H7 (cell line): Measurements from ENCODE around the gene PCBP3. TPM values are rescaled to one million over a fixed set of nuclear protein-coding genes. Genes with fewer than 3 reads are reported as not detected.

Experiments
- DNase-seq: peaks from one replicate; pipeline ENCODE4 v3.0.0; 2012
- H3K27me3 ChIP-seq: 2 replicates; pipeline ENCODE4 v1.6.0; 2011; ENCODE audit warnings: mild to moderate bottlenecking, low read length; ENCODE audit not compliant: control insufficient read depth, insufficient read depth
- H3K36me3 ChIP-seq: replicated peaks from 2 replicates; pipeline ENCODE4 v1.5.1; 2011; ENCODE audit warnings: low read length; ENCODE audit not compliant: control insufficient read depth, insufficient read depth
- H3K4me3 ChIP-seq: 2 replicates; pipeline ENCODE4 v1.5.1; 2011; ENCODE audit warnings: low read depth, mild to moderate bottlenecking, control low read depth, low read length, moderate library complexity; ENCODE audit not compliant: insufficient read depth
- total RNA-seq: library from RNA; depleted of rRNA; stranded (reverse); fragments of >200 nt; shearing (Covaris generic); gene quantifications from 2 replicates; pipeline ENCODE4 v1.2.3, GENCODE V29; 2014

PCBP3 gene
- total RNA-seq, 1 experiment from 2014 or later: 1.8 TPM

GRCh38 chr21:45899317-45900033, 255.9 kb downstream of the PCBP3 start:
- Histone ChIP-seq H3K27me3 (no peaks in the 10 kb centered on the region), H3K4me3 (no peak overlapping the region), H3K36me3 (no peaks in the 10 kb centered on the region)
- peak; percentile 58 for DNase-seq

DNA sequence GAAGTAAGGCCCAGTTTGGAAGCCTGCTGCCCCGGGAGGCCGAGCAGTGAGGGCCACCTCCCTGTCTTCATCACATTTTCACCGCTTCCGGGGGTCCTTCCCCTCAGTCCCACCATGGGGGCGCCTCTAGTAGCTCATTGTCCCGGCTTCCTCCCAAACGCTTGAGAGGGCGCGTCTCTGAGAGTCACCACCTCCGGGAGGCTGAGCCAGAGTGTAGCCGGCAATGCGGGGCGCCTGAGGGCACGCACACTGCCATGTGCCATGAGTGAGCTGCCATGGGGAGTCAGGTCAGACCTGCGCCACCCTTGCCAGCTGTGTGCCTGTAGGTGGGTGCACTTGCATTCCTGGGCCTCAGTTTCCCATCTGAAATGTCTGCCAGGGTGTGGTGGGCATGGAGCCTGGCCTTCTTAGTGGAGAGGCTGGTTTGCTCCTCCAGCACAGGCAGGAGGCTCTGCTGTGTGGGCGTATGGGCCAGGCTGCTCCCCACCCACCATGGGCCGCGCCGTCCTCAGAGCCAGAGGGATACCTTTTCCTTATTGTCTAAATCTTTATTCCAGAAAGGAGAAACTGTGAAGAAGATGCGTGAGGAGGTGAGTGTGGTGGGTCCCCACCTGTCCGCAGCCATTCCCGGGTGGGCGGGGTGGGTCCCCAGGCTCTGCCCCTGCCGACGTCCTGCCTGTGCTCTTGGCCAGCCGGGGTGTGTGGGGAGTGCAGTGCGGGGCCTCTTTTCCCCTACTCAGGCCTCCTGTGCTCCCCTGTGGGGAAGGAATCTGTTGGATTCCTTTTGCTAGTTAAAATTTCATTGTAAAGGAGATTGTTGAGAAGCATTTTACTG, 256.7 kb downstream of the PCBP3 start:
- Histone ChIP-seq H3K27me3 (no peaks in the 10 kb centered on the region), H3K36me3 (no peaks in the 10 kb centered on the region), H3K4me3 (no peak overlapping the region)
- peak; percentile 64 for DNase-seq

- Histone ChIP-seq H3K4me3 (no peak overlapping the region), H3K27me3 (no peaks in the 10 kb centered on the region), H3K36me3 (no peaks in the 10 kb centered on the region)
- DNase-seq: peak; percentile 62
These were observed 257.7 kb downstream of the PCBP3 start for GRCh38 chr21:45901061-45901690.

GRCh38 chr21:45902292-45902995, 258.9 kb downstream of the PCBP3 start:
- DNase-seq: no peak
- H3K36me3 ChIP-seq: no peaks in the 10 kb centered on the region
- H3K4me3 ChIP-seq: no peak overlapping the region
- H3K27me3 ChIP-seq: no peaks in the 10 kb centered on the region

GRCh38 chr21:45905196-45905595, 261.7 kb downstream of the PCBP3 start:
- no peak overlapping the region for H3K4me3 ChIP-seq
- DNase-seq: no peak
- no peaks in the 10 kb centered on the region for H3K36me3 ChIP-seq
- no peaks in the 10 kb centered on the region for H3K27me3 ChIP-seq

DNA sequence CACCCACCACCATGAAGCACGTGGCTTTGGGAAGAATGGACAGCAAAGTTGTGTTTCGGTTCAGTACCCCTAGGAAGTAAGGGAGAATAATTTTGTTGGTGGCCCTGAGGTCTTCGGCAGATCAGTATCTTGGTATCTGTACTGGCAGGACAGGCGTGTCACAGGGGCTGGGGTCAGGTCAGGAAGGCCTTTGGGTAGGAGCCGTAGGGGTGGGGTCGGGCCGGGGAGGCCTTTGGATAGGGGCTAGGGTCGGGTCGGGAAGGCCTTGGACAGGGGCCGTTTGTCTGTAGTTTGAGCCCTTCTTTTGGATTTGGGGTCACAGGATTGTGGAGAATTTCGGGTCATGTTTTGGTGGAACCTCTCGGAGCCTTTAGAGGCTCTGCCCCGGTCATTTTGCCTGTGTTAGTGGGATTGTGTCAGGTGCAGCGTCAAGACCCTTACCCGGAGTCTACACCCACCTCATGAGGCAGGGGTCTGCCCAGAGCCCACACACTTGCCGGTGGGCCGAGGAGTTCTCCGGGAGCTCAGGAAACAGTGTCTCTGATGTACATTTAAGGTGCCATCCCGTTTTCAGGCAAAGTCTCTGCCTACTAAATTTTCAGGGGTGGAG, 262.8 kb downstream of the PCBP3 start:
- Histone ChIP-seq H3K4me3 (no peak overlapping the region), H3K27me3 (no peaks in the 10 kb centered on the region), H3K36me3 (no peaks in the 10 kb centered on the region)
- no peak for DNase-seq

DNA sequence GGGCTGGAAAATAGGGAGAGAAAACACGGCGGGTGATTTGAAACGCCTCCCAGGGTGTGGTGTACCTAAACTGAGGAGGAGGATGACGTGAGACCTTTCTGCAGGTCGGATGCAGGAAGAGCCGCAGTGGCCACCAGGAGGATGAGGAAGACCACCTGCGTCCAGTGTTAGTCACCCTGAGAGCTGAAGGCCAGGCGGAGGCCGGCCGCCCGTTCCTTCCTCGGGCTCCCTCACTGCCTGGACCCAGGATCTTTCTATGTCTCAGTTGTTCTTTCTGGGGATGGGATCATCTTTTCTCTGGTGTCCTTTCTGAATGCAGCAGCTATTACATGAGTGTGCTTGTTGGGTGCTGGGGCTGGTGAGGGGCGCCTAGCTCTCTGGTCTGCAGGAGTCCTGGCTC, 263.3 kb downstream of the PCBP3 start:
- H3K4me3 ChIP-seq: no peak overlapping the region
- no peaks in the 10 kb centered on the region for H3K27me3 ChIP-seq
- no peak for DNase-seq
- no peaks in the 10 kb centered on the region for H3K36me3 ChIP-seq

- no peak for DNase-seq
- no peaks in the 10 kb centered on the region for H3K27me3 ChIP-seq
- H3K36me3 ChIP-seq: no peaks in the 10 kb centered on the region
- H3K4me3 ChIP-seq: no peak overlapping the region
These were observed 265.2 kb downstream of the PCBP3 start for GRCh38 chr21:45908536-45909237.

GRCh38 chr21:45909238-45909988, 265.9 kb downstream of the PCBP3 start:
- Histone ChIP-seq H3K27me3 (no peaks in the 10 kb centered on the region), H3K4me3 (no peak overlapping the region), H3K36me3 (no peaks in the 10 kb centered on the region)
- DNase-seq: no peak

GRCh38 chr21:45910155-45910547, 266.6 kb downstream of the PCBP3 start:
- H3K36me3 ChIP-seq: no peaks in the 10 kb centered on the region
- no peak overlapping the region for H3K4me3 ChIP-seq
- no peaks in the 10 kb centered on the region for H3K27me3 ChIP-seq
- no peak for DNase-seq

DNA sequence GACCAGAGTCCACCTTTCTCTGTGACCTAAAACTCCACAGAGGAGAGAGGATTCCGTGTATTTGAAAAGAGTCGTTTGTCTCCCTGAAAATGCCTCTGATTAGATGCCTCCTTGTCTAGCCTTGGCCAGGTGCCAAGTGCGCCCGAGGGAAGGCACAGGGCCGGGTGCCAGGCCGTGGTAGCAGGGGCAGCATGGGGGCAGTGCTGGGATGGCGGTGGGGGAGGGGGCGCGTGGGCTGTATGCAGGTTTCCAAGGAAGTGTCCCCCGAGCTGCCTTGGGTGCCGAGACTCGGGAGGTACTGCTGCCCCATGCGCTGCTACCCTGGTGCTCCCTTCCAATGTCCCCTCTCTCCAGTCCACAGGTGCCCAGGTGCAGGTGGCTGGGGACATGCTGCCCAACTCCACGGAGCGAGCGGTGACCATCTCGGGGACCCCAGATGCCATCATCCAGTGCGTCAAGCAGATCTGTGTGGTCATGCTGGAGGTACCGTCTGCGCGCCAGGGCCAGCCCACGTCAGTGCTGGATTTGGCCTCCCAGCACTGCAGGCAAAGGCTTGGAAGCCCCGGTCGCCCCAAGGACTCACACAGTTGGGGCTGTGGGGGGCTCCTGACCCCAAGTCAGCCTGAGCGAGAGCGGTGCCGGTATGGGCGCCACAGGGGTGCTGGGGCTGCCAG, 267.2 kb downstream of the PCBP3 start:
- no peak for DNase-seq
- no peak overlapping the region for H3K4me3 ChIP-seq
- H3K36me3 ChIP-seq: no peaks in the 10 kb centered on the region
- no peaks in the 10 kb centered on the region for H3K27me3 ChIP-seq

DNA sequence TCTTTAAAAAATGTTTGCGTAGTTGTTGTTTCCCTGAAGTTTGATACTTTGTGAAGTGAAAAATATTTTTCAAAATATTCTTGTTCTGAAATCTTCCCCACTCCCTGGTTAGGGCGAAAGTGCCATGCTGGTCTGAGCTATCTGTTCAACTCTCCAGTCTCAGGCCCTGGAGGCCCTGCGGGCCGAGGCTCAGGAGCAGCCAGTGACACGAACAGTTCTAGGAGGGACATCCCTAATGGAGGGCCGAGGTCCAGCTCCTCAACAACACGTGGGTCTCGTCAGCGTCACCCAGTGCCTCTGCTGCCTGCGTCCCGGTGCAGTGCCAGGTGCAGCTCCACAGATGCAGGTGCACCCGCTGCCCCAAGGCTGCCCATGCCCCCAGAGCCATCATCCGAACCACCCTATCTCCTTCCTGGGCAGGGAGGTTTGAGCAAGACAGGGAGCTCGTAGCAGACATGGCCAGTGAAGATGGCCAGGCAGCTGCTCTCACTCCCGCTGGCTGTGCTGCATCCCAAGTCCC, 268.3 kb downstream of the PCBP3 start:
- no peaks in the 10 kb centered on the region for H3K36me3 ChIP-seq
- H3K4me3 ChIP-seq: no peak overlapping the region
- DNase-seq: no peak
- H3K27me3 ChIP-seq: no peaks in the 10 kb centered on the region
